GM18511 (cell line): ENCODE measurements around the gene CDH5.

Experiments
- ATAC-seq: cut with Tn5 transposase; IDR thresholded peaks from one replicate; pipeline ENCODE4 v1.9.1; 2021; ENCODE audit warnings: mild to moderate bottlenecking, moderate library complexity; ENCODE audit not compliant: unreplicated experiment

The CDH5 gene

GRCh38 chr16:66354034-66354909 lies 12.2 kb upstream of the CDH5 start:
- no peak for ATAC-seq

GRCh38 chr16:66355526-66355925 lies 11.0 kb upstream of the CDH5 start:
- no peak for ATAC-seq

GRCh38 chr16:66357523-66357928 lies 9.0 kb upstream of the CDH5 start:
- no peak for ATAC-seq

GRCh38 chr16:66358231-66358630 lies 8.3 kb upstream of the CDH5 start:
- ATAC-seq = no peak

- no peak for ATAC-seq
Observed at GRCh38 chr16:66359012-66359411, 7.5 kb upstream of the CDH5 start.

- ATAC-seq = no peak
Observed at GRCh38 chr16:66359811-66360608, 6.5 kb upstream of the CDH5 start.

- no peak for ATAC-seq
Observed at GRCh38 chr16:66360624-66361324, 5.7 kb upstream of the CDH5 start.

- ATAC-seq = no peak
Observed at GRCh38 chr16:66361604-66362135, 4.8 kb upstream of the CDH5 start.

- no peak for ATAC-seq
Observed at GRCh38 chr16:66363211-66363777, 3.2 kb upstream of the CDH5 start.

GRCh38 chr16:66364117-66364958 lies 2.2 kb upstream of the CDH5 start:
- ATAC-seq = no peak

GRCh38 chr16:66364959-66365306 lies 1.6 kb upstream of the CDH5 start:
- no peak for ATAC-seq

- ATAC-seq = no peak
Observed at GRCh38 chr16:66365651-66366050, 840 bp upstream of the CDH5 start.

- no peak for ATAC-seq
Observed at GRCh38 chr16:66367968-66368891, 1.7 kb downstream of the CDH5 start.

- ATAC-seq = peak; percentile 59
Observed at GRCh38 chr16:66369055-66369592, 2.6 kb downstream of the CDH5 start.

- ATAC-seq = no peak
Observed at GRCh38 chr16:66370786-66371684, 4.5 kb downstream of the CDH5 start.

- no peak for ATAC-seq
Observed at GRCh38 chr16:66372078-66372897, 5.8 kb downstream of the CDH5 start.

- ATAC-seq = no peak
Observed at GRCh38 chr16:66372898-66373155, 6.3 kb downstream of the CDH5 start.
